GM18870 (cell line): ENCODE data around the gene CHD3.
"Not testable (repeated sequence)": the region's sequence is repeated elsewhere in the genome, so short reads cannot be mapped to it uniquely, and the experiment has no call there.

Experiments used
- ATAC-seq: cut with Tn5 transposase; IDR thresholded peaks from one replicate; pipeline ENCODE4 v1.9.1; 2021; ENCODE audit warnings: moderate library complexity; ENCODE audit not compliant: unreplicated experiment

Gene CHD3

DNA sequence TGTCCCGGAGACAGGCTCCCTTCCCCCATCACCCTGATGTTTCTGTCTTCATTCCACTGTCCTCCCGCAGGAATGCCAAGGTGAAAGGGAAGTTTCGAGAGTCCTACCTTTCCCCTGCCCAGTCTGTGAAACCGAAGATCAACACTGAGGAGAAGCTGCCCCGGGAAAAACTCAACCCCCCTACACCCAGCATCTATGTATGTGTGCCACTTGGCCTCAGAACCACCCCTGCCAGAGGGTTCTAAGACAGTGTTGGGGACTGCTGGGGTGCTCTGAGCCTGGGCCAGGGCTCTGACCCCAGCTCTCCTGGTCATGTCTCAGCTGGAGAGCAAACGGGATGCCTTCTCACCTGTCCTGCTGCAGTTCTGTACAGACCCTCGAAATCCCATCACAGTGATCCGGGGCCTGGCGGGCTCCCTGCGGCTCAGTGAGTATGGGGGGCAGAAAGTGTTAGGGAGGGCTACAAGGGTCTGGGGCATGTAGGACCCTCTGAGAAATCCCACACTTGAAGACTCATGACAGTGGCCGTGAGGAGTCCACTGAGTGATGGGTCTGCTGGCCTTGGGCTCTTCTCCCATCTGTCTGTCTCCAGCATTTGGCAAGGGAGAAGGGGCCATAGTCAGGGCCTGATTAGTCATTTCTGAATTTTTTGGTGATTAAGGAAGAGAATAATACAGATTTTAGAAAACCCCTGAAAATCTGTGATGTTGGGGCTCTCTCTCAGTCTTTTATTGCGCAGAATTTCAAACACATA is 38.7 kb upstream of the CHD3 start:
- no peak for ATAC-seq

DNA sequence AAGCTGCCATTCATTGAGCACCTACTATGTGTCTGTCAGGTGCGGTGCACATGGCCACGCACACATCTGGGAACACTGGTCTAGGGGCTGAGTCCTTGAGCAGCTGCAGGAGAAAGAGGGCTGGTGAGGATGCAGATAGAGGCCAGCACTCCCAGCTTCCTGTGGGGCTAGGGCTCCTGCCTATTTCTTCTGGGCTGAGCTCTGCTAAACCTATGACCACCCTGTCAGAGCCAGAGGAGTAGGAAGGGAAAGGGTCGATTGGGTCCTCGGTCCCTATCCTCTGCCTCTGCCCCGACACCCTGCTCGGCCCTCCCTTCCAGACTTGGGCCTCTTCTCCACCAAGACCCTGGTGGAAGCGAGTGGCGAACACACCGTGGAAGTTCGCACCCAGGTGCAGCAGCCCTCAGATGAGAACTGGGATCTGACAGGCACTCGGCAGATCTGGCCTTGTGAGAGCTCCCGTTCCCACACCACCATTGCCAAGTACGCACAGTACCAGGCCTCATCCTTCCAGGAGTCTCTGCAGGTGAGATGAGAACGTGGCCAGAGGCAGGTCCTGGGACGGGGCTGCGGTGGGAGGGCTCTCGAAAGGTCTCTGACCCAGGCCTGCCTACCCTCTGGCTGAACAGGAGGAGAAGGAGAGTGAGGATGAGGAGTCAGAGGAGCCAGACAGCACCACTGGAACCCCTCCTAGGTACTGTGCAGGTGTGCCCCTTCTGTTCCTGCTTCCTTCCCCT is 37.7 kb upstream of the CHD3 start:
- ATAC-seq, result no peak

DNA sequence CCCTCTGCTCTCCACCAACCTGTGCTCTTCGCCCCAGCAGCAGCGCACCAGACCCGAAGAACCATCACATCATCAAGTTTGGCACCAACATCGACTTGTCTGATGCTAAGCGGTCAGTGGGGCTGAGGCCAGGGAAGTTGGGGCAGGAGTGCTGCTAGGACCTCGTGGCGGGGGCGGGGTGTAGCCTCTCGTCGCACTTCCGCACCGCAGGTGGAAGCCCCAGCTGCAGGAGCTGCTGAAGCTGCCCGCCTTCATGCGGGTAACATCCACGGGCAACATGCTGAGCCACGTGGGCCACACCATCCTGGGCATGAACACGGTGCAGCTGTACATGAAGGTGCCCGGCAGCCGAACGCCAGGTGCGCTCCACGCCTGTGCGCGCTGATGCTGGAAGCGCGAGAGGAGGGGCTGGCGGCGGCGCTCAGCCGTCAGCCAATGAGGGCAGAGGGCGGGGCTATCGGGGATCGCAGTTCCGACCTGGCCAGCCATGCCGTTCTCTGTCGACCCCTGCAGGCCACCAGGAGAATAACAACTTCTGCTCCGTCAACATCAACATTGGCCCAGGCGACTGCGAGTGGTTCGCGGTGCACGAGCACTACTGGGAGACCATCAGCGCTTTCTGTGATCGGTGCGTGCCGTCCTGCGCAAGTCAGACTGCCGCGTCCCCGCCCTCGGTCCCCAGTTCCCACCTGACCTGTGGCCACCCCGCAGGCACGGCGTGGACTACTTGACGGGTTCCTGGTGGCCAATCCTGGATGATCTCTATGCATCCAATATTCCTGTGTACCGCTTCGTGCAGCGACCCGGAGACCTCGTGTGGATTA is 36.9 kb upstream of the CHD3 start:
- ATAC-seq, result peak; percentile 67

GRCh38 chr17:7852262-7852670 is 36.3 kb upstream of the CHD3 start:
- no peak for ATAC-seq

DNA sequence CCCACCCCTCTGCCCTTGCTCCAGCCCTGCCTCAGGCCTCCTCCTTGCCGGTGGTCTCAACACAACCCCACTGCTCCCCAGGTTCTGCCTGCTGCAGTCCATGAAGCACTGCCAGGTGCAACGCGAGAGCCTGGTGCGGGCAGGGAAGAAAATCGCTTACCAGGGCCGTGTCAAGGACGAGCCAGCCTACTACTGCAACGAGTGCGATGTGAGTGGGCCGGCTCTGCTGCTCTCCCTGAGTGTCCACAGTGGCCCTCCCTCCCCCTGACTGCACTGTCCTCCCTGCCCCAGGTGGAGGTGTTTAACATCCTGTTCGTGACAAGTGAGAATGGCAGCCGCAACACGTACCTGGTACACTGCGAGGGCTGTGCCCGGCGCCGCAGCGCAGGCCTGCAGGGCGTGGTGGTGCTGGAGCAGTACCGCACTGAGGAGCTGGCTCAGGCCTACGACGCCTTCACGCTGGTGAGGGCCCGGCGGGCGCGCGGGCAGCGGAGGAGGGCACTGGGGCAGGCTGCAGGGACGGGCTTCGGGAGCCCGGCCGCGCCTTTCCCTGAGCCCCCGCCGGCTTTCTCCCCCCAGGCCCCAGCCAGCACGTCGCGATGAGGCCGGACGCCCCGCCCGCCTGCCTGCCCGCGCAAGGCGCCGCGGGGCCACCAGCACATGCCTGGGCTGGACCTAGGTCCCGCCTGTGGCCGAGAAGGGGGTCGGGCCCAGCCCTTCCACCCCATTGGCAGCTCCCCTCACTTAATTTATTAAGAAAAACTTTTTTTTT is 35.5 kb upstream of the CHD3 start:
- ATAC-seq, result no peak

DNA sequence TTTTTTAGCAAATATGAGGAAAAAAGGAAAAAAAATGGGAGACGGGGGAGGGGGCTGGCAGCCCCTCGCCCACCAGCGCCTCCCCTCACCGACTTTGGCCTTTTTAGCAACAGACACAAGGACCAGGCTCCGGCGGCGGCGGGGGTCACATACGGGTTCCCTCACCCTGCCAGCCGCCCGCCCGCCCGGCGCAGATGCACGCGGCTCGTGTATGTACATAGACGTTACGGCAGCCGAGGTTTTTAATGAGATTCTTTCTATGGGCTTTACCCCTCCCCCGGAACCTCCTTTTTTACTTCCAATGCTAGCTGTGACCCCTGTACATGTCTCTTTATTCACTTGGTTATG is 34.9 kb upstream of the CHD3 start:
- ATAC-seq, result no peak

DNA sequence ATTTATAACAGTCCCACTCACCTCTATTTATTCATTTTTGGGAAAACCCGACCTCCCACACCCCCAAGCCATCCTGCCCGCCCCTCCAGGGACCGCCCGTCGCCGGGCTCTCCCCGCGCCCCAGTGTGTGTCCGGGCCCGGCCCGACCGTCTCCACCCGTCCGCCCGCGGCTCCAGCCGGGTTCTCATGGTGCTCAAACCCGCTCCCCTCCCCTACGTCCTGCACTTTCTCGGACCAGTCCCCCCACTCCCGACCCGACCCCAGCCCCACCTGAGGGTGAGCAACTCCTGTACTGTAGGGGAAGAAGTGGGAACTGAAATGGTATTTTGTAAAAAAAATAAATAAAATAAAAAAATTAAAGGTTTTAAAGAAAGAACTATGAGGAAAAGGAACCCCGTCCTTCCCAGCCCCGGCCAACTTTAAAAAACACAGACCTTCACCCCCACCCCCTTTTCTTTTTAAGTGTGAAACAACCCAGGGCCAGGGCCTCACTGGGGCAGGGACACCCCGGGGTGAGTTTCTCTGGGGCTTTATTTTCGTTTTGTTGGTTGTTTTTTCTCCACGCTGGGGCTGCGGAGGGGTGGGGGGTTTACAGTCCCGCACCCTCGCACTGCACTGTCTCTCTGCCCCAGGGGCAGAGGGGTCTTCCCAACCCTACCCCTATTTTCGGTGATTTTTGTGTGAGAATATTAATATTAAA is 34.4 kb upstream of the CHD3 start:
- ATAC-seq, result no peak

DNA sequence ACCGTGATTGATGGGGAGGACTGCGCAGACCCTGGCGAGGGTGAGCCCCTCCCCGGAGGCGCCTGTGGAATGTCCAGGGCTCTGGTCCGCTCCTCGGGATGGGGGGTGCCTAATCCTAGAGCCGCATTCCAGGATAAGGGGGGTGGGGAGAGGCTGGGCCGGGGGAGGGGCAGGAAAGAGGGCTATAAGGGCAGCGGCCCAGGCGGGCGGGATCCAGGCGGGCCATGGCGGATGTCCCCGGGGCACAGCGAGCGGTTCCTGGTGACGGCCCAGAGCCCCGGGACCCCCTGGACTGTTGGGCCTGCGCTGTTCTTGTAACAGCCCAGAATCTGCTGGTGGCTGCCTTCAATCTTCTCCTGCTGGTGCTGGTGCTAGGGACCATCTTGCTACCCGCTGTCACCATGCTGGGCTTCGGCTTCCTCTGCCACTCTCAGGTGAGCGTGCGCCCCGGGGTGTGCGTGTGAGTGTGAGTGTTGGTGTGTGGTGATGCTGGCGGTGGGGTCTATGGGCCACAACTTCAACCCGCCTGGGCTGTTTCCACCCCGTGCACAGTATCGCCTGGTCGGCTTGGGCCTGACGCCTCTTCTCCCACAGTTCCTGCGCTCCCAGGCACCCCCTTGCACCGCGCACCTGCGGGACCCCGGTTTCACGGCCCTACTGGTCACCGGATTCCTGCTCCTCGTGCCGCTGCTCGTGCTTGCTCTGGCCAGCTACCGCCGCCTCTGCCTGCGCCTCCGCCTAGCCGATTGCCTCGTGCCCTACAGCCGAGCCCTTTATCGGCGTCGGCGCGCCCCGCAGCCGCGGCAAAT is 33.5 kb upstream of the CHD3 start, which contains the start of gene TMEM88:
Gene TMEM88, plus strand, starts transcription at position 216 of the 809 bp plus-strand sequence. Its CDS starts 9 bp downstream, at position 225.
- ATAC-seq, result no peak

DNA sequence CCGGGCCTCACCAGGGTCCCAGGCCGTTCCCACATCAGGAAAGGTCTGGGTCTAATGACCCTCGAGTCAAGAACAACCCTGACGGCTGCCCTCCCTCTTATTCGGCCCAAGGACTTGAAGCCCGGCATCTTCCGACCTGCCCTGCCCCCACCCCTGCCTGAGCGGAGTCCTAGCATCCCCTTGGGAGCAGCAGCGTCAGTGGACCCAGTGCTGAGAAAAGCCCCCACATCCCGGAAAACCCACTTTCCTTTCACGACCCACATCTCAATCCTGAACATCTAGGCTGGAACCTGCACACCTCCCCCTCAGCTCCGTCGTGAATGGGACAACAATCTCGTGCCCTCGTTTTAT is 33.0 kb upstream of the CHD3 start:
- ATAC-seq, result no peak

GRCh38 chr17:7856011-7856810 is 32.4 kb upstream of the CHD3 start:
- no peak for ATAC-seq

DNA sequence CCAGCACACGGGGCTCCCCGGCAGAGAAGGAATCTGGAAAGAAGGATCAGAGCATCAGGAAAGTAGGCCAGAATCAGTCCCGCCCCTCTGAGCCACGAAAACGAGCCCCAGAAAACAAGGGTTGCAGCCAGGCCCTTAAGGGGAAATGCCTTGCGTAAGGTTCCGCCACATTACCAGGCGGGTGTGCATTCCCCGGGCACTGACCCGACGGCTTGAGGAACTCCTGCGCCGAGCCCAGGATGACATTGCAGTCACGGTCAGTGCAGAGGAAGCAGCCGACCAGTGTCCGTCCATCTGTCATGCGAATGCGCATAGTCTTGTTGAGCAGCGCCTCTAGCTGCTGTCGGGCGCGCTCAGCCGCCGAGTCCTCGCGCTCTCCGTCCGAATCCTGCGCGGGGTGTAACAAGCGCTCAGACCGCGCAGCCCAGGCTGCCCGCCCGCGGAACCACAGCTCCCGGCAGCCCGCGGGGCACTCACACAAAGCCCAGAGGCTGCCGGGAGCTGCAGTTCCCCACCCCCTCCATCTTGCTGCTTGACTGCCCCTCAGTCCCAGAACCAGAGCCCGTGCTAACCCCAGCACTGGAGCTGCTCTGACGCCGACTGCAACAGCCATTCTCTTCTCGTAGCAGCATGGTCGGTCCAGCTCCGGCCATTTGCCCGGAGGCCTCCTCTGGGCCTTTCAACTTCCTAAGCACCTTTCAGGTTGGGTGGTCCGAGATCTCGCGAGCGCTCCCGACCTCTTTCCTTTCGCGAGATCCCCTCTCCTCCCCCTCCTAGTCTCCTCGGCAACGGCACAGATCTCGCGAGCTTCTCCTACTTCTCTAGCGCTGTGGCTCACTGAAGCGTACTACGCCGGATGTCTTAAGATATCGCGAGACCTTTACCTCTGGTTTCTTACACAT is 31.5 kb upstream of the CHD3 start, which contains the start of gene NAA38:
Gene NAA38, minus strand, starts transcription at position 749 of the 902 bp plus-strand sequence. Its CDS starts 96 bp downstream, at position 653.
- peak; percentile 68 for ATAC-seq

DNA sequence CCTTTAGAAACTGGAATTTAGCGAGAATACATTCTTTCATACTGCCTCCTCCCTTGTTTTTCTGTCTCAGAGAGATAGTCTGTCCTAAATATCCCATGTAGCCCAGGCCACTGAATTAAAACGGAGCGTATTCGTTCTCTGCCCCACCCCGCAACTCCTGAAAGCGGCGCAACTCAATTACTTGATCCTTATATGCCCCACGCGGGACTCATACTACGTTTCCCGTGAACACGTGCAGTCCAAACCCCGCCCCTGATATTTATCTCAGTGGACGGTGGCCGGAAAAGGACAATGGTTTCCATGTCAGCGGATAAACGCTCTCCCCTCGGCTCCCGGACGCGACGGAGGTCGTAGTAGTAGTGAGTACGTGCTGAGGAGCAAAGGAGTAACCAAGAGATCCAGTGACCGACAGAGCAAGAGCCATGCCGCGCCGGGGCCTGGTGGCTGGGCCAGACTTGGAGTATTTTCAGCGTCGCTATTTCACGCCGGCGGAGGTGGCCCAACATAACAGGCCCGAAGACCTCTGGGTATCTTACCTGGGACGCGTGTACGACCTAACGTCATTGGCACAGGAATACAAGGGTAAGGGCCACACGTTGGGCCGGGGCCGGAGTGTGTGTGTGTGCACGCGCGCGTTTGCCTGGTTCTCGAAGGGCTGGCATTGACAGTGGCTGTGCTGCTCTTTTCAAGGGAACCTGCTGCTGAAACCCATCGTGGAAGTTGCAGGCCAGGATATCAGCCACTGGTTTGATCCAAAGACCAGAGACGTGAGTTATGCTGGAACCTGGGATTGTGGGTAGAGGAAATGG is 30.7 kb upstream of the CHD3 start, which contains the start of gene CYB5D1:
Gene CYB5D1, plus strand, starts transcription at position 291 of the 809 bp plus-strand sequence. Its CDS starts 132 bp downstream, at position 423.
- ATAC-seq, result peak; percentile 29

GRCh38 chr17:7858522-7858810 is 30.1 kb upstream of the CHD3 start:
- no peak for ATAC-seq

DNA sequence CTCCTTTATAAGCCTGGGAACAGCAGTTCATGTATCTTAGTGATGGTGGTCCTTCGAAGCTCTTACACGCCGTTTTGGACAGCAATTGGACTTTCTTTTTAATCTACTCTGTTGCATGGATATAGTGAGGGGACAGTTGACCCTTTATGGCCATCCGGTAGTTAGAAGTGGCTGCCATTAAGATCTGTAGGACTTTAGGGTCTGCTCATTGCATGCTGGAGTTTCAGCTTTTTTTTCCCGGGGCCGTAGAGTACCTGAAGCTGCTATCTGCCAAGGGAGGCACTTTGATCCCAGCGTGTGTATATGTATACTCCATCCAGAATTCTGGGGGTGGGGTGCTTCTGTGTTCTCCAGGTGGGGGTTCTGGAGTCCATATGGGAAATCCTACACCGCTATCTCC is 29.6 kb upstream of the CHD3 start:
- no peak for ATAC-seq

GRCh38 chr17:7862692-7863437 is 25.7 kb upstream of the CHD3 start:
- no peak for ATAC-seq

GRCh38 chr17:7864384-7864783 is 24.2 kb upstream of the CHD3 start:
- not testable (repeated sequence) for ATAC-seq
